ENCODE results near the gene ELMO2.

The ELMO2 gene

DNA sequence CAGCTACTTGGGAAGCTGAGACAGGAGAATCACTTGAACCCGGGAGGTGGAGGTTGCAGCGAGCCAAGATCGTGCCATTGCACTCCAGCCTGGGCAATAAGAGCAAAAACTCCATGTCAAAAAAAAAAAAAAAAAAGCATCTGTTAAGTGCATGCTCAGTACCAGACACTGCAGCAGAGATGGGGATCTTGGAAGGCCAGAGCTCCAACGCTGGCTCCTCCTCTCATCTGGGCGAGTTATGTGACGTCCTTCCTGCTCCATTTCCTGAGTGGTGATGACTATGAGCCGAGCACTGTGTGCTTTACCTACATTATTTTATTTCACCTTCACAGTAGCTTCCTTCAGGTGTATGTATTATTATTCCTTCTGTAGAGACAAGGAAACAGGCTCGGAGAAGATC lies 59.6 kb downstream of the ELMO2 start:
- no peaks in the 10 kb centered on the region for H4K20me1 ChIP-seq (ENCODE audit: insufficient read depth)
- H2AFZ ChIP-seq (ENCODE audit: low read depth): no peak overlapping the region
- H3K36me3 ChIP-seq (ENCODE audit: insufficient read depth): no peaks in the 10 kb centered on the region
- H3K9ac ChIP-seq: no peak overlapping the region
- peaks cover 34% of the 10 kb centered on the region for H3K4me1 ChIP-seq (ENCODE audit: low read depth, poor library complexity, severe bottlenecking)
- peaks cover 15% of the 10 kb centered on the region; the same call in 1 of the 2 replicates for H3K27me3 ChIP-seq (ENCODE audit: insufficient read depth, low read depth)
- TF ChIP-seq CTCF (conservative IDR thresholded peaks at IDR 0.05; ENCODE audit: low read depth, low read length): no peak
- no peak overlapping the region for H3K27ac ChIP-seq
- H3K4me3 ChIP-seq (IDR thresholded peaks at IDR 0.05; ENCODE audit: insufficient read depth, low read depth, low read length): no peak overlapping the region
- H3K4me2 ChIP-seq: no peak overlapping the region
- no peaks in the 10 kb centered on the region for H3K79me2 ChIP-seq (ENCODE audit: insufficient read depth, low read depth)

GRCh38 chr20:46344488-46345162 lies 61.8 kb downstream of the ELMO2 start:
- H3K4me2 ChIP-seq: no peak overlapping the region
- H3K79me2 ChIP-seq (ENCODE audit: insufficient read depth, low read depth): no peaks in the 10 kb centered on the region
- no peak for TF ChIP-seq CTCF (conservative IDR thresholded peaks at IDR 0.05; ENCODE audit: low read depth, low read length)
- H3K9ac ChIP-seq: no peak overlapping the region
- H4K20me1 ChIP-seq (ENCODE audit: insufficient read depth): no peaks in the 10 kb centered on the region
- no peak overlapping the region for H3K27ac ChIP-seq
- peaks cover 21% of the 10 kb centered on the region; the same call in 1 of the 2 replicates for H3K27me3 ChIP-seq (ENCODE audit: insufficient read depth, low read depth)
- H2AFZ ChIP-seq (ENCODE audit: low read depth): no peak overlapping the region
- peaks cover 12% of the 10 kb centered on the region for H3K4me1 ChIP-seq (ENCODE audit: low read depth, poor library complexity, severe bottlenecking)
- no peak overlapping the region for H3K4me3 ChIP-seq (IDR thresholded peaks at IDR 0.05; ENCODE audit: insufficient read depth, low read depth, low read length)
- H3K36me3 ChIP-seq (ENCODE audit: insufficient read depth): no peaks in the 10 kb centered on the region

- H3K27me3 ChIP-seq (ENCODE audit: insufficient read depth, low read depth): peaks cover 23% of the 10 kb centered on the region; the same call in 1 of the 2 replicates
These were observed 62.4 kb downstream of the ELMO2 start for GRCh38 chr20:46343975-46344357.

DNA sequence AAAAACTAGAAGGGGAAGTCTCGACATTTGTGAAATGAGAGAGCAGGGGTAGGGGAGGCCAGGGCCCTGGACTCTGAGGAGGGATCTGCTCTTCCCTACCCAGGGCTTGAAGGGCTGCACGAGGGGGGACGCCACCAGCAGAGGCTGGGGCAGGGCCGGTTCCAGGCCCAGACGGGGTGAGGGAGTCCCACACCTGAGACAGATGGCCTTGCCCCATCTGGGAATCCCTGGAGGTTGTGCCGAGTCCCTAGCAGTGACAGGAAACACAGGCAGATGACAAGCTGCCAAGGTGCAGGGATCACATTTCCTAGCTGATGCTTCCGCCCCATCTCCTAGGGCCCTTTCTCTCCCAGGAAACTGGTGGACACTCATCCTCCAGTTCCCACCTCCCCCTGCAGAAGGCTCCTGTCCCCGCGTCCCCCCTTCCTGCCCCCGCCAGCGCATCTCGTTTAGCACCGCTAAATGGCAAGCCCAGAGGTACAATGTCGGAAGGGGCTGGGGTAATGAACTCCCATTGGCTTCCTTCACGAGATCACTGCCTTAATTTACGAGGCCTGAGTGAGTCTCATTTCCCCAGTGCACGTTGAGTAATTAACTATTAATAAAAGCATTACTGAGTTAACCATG lies 63.0 kb downstream of the ELMO2 start:
- Histone ChIP-seq H4K20me1 (ENCODE audit: insufficient read depth) (no peaks in the 10 kb centered on the region), H3K4me2 (no peak overlapping the region), H3K4me1 (ENCODE audit: low read depth, poor library complexity, severe bottlenecking) (peaks cover under 1% of the 10 kb centered on the region), H3K9ac (no peak overlapping the region), H3K79me2 (ENCODE audit: insufficient read depth, low read depth) (no peaks in the 10 kb centered on the region), H3K27ac (no peak overlapping the region), H3K4me3 (IDR thresholded peaks at IDR 0.05; ENCODE audit: insufficient read depth, low read depth, low read length) (no peak overlapping the region), H3K27me3 (ENCODE audit: insufficient read depth, low read depth) (peaks cover 26% of the 10 kb centered on the region; the same call in 1 of the 2 replicates), H2AFZ (ENCODE audit: low read depth) (no peak overlapping the region), H3K36me3 (ENCODE audit: insufficient read depth) (no peaks in the 10 kb centered on the region)
- no peak for TF ChIP-seq CTCF (conservative IDR thresholded peaks at IDR 0.05; ENCODE audit: low read depth, low read length)

More at GRCh38 chr20:46343975-46344357, 62.4 kb downstream of the ELMO2 start:
- no peak for TF ChIP-seq CTCF (conservative IDR thresholded peaks at IDR 0.05; ENCODE audit: low read depth, low read length)
- no peak overlapping the region for H3K4me2 ChIP-seq
- H3K4me3 ChIP-seq (IDR thresholded peaks at IDR 0.05; ENCODE audit: insufficient read depth, low read depth, low read length): no peak overlapping the region
- H3K36me3 ChIP-seq (ENCODE audit: insufficient read depth): no peaks in the 10 kb centered on the region
- no peak overlapping the region for H3K9ac ChIP-seq
- H3K4me1 ChIP-seq (ENCODE audit: low read depth, poor library complexity, severe bottlenecking): peaks cover 6% of the 10 kb centered on the region
- no peaks in the 10 kb centered on the region for H4K20me1 ChIP-seq (ENCODE audit: insufficient read depth)
- H3K27ac ChIP-seq: no peak overlapping the region
- H2AFZ ChIP-seq (ENCODE audit: low read depth): no peak overlapping the region
- H3K79me2 ChIP-seq (ENCODE audit: insufficient read depth, low read depth): no peaks in the 10 kb centered on the region

All from KMS-11 (cell line).